SK-N-SH treated with all-trans-retinoic acid at 6 μM for 48 hours (cell line): ENCODE results near the gene PASK.

ENCODE experiments used
- ATAC-seq: fragments of 200-7000 bp; cut with Tn5 transposase; 3 replicates; pipeline ENCODE4 v1.9.1; 2020; ENCODE audit warnings: mild to moderate bottlenecking, moderate library complexity
- ARNTL ChIP-seq: fragments of 450-650 bp; formaldehyde crosslinking; IDR thresholded peaks from 2 replicates; pipeline ENCODE4 v1.5.0; 2020; ENCODE audit warnings: low read depth, mild to moderate bottlenecking, moderate library complexity, borderline replicate concordance
- CREB5 ChIP-seq: fragments of 250-450 bp; sonication (Bioruptor Pico); IDR thresholded peaks from 2 replicates; pipeline ENCODE4 v1.5.1; 2020; ENCODE audit warnings: low read depth, mild to moderate bottlenecking, moderate library complexity
- CSRNP3 ChIP-seq: fragments of 250-450 bp; sonication (Bioruptor Pico); IDR thresholded peaks from 2 replicates; pipeline ENCODE4 v1.5.1; 2021; ENCODE audit warnings: mild to moderate bottlenecking, moderate library complexity
- ESRRG ChIP-seq: fragments of 250-450 bp; sonication (Bioruptor Pico); IDR thresholded peaks from 2 replicates; pipeline ENCODE4 v1.6.1; 2021; ENCODE audit warnings: mild to moderate bottlenecking
- GLIS3 ChIP-seq: fragments of 250-450 bp; sonication (Bioruptor Pico); IDR thresholded peaks from 2 replicates; pipeline ENCODE4 v1.5.0; 2020; ENCODE audit warnings: mild to moderate bottlenecking, moderate library complexity
- ISL1 ChIP-seq: fragments of 250-450 bp; sonication (Bioruptor Pico); IDR thresholded peaks from 2 replicates; pipeline ENCODE4 v2.1.2; 2022; ENCODE audit warnings: mild to moderate bottlenecking, moderate library complexity
- OSR1 ChIP-seq: fragments of 250-450 bp; sonication (Bioruptor Pico); IDR thresholded peaks from 2 replicates; pipeline ENCODE4 v1.8.0; 2022; ENCODE audit warnings: moderate library complexity, mild to moderate bottlenecking, inconsistent platforms
- PATZ1 ChIP-seq: fragments of 250-450 bp; sonication (Bioruptor Pico); IDR thresholded peaks from 2 replicates; pipeline ENCODE4 v1.8.0; 2020; ENCODE audit warnings: mild to moderate bottlenecking, moderate library complexity, borderline replicate concordance
- PPARA ChIP-seq: fragments of 250-450 bp; sonication (Bioruptor Pico); IDR thresholded peaks from 2 replicates; pipeline ENCODE4 v1.5.0; 2020; ENCODE audit warnings: mild to moderate bottlenecking, borderline replicate concordance
- RARB ChIP-seq: fragments of 250-450 bp; sonication (Bioruptor Pico); IDR thresholded peaks from 2 replicates; pipeline ENCODE4 v1.8.0; 2021; ENCODE audit warnings: mild to moderate bottlenecking, moderate library complexity
- SNAI2 ChIP-seq: fragments of 250-450 bp; sonication (Bioruptor Pico); IDR thresholded peaks from 2 replicates; pipeline ENCODE4 v1.5.0; 2020; ENCODE audit warnings: mild to moderate bottlenecking, moderate library complexity
- TCF4 ChIP-seq: fragments of 250-450 bp; sonication (Bioruptor Pico); IDR thresholded peaks from 2 replicates; pipeline ENCODE4 v1.8.0; 2021; ENCODE audit warnings: mild to moderate bottlenecking, moderate library complexity, borderline replicate concordance
- TOX ChIP-seq: fragments of 250-450 bp; sonication (Bioruptor Pico); IDR thresholded peaks from 2 replicates; pipeline ENCODE4 v1.8.0; 2021; ENCODE audit warnings: mild to moderate bottlenecking, moderate library complexity, borderline replicate concordance
- ZC3H10 ChIP-seq: fragments of 250-450 bp; sonication (Bioruptor Pico); IDR thresholded peaks from 2 replicates; pipeline ENCODE4 v1.5.1; 2021; ENCODE audit warnings: mild to moderate bottlenecking, moderate library complexity
- ZFP3 ChIP-seq: fragments of 250-450 bp; sonication (Bioruptor Pico); IDR thresholded peaks from 2 replicates; pipeline ENCODE4 v1.5.0; 2020; ENCODE audit warnings: mild to moderate bottlenecking, moderate library complexity
- ZFP30 ChIP-seq: fragments of 450-650 bp; formaldehyde crosslinking; IDR thresholded peaks from 2 replicates; pipeline ENCODE4 v1.5.0; 2022; ENCODE audit warnings: mild to moderate bottlenecking, moderate library complexity
- ZNF565 ChIP-seq: fragments of 450-650 bp; formaldehyde crosslinking; conservative IDR thresholded peaks from 2 replicates; pipeline ENCODE4 v1.5.0; 2020; ENCODE audit warnings: low read depth, mild to moderate bottlenecking, moderate library complexity
- ZNF70 ChIP-seq: fragments of 450-650 bp; formaldehyde crosslinking; IDR thresholded peaks from 2 replicates; pipeline ENCODE4 v1.5.0; 2020; ENCODE audit warnings: mild to moderate bottlenecking, moderate library complexity
- ZNF8 ChIP-seq: fragments of 450-650 bp; formaldehyde crosslinking; IDR thresholded peaks from 2 replicates; pipeline ENCODE4 v1.5.0; 2020; ENCODE audit warnings: mild to moderate bottlenecking, moderate library complexity

Gene PASK

GRCh38 chr2:241147336-241147735, 1.9 kb downstream of the PASK start:
- no peak for ATAC-seq
- TF ChIP-seq ZNF565 (CRISPR knock-in tag) (no peak), CSRNP3 (CRISPR knock-in tag) (no peak)

- TF ChIP-seq ZNF8, result no peak
- TF ChIP-seq CREB5, result no peak
- no peak for TF ChIP-seq ZC3H10 (CRISPR knock-in tag)
- no peak for TF ChIP-seq ZFP30 (CRISPR knock-in tag)
- no peak for TF ChIP-seq ARNTL
- TF ChIP-seq, all 23 proteins: peak for 0
- ATAC-seq, result no peak
These were observed 3.0 kb downstream of the PASK start for GRCh38 chr2:241146286-241146685.

- no peak for TF ChIP-seq ZFP30 (CRISPR knock-in tag)
- no peak for TF ChIP-seq GLIS3 (CRISPR knock-in tag)
- no peak for TF ChIP-seq ZNF8
- TF ChIP-seq, all 23 proteins: peak for 0
- ATAC-seq, result no peak
These were observed 6.7 kb downstream of the PASK start for GRCh38 chr2:241142593-241142992.

- no peak for ATAC-seq
- TF ChIP-seq TOX (CRISPR knock-in tag) (no peak), CREB5 (no peak), ZNF8 (no peak), ZFP3 (no peak), GLIS3 (CRISPR knock-in tag) (no peak), PATZ1 (no peak), ZC3H10 (CRISPR knock-in tag) (no peak), ARNTL (no peak), ESRRG (CRISPR knock-in tag) (no peak), PPARA (no peak), ISL1 (CRISPR knock-in tag) (no peak), ZNF565 (CRISPR knock-in tag) (no peak), CSRNP3 (CRISPR knock-in tag) (no peak), SNAI2 (no peak), TCF4 (CRISPR knock-in tag) (no peak), OSR1 (CRISPR knock-in tag) (no peak), ZNF70 (CRISPR knock-in tag) (no peak), RARB (no peak)
These were observed 7.2 kb downstream of the PASK start for GRCh38 chr2:241142063-241142462.

GRCh38 chr2:241141214-241141770, 8.0 kb downstream of the PASK start:
- no peak for ATAC-seq
- TF ChIP-seq PATZ1 (no peak), ESRRG (CRISPR knock-in tag) (no peak), TOX (CRISPR knock-in tag) (no peak)
